ENCODE measurements around the gene CCDC3. TPM values are rescaled to one million over a fixed set of nuclear protein-coding genes. Genes with fewer than 3 reads are reported as not detected.

CCDC3 gene
- total RNA-seq, 6 experiments from 2014 or later, result 3.6 to 10.2 (median 5.8) TPM

DNA sequence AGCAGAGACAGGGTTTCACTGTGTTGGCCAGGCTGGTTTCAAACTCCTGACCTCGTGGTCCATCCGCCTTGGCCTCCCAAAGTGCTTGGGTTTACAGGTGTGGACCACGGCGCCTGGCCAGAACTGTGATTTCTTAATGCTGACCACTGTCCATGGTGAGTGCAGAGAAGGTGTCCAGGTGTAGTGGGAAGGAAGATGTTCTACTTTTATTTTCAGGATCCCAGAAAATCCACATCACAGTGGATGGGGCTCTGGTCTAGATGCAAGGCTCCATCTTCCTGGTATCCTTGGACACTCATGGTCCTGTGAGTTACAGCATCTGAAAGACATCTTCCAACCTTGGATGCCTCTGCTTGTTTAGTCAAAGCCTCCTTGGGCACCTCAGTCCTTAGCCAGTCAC, 92.7 kb downstream of the CCDC3 start:
- no peak for DNase-seq

DNA sequence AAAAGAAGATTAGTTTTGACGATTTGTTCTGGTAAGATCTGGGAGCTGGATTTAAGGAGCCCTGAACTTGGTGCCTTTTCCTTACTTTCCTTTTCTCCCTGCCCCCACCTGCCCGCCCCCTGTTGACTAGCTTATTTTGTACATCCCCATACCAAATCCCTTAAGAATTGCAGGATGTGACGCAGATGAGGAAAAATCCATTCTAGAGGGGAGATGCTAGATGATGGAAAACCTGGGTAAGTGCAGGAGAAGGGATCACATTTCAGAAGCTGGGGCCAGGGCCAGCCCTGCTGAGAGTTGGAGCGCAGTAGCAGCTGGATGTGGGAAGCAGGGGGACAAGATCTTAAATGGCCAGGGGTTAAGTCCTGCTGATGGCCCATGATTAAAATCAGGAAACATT, 93.9 kb downstream of the CCDC3 start:
- WGBS (ENCODE audit: insufficient coverage, low coverage, low lambda C conversion rate, missing lambda C conversion rate), result 57% methylated on average over 4 of the region's 4 CpGs
- intact Hi-C loops (cut with DNase I), result no loop called here
- TF ChIP-seq POLR2A (IDR thresholded peaks at IDR 0.05), result no peak
- TF ChIP-seq, protein P1, sequence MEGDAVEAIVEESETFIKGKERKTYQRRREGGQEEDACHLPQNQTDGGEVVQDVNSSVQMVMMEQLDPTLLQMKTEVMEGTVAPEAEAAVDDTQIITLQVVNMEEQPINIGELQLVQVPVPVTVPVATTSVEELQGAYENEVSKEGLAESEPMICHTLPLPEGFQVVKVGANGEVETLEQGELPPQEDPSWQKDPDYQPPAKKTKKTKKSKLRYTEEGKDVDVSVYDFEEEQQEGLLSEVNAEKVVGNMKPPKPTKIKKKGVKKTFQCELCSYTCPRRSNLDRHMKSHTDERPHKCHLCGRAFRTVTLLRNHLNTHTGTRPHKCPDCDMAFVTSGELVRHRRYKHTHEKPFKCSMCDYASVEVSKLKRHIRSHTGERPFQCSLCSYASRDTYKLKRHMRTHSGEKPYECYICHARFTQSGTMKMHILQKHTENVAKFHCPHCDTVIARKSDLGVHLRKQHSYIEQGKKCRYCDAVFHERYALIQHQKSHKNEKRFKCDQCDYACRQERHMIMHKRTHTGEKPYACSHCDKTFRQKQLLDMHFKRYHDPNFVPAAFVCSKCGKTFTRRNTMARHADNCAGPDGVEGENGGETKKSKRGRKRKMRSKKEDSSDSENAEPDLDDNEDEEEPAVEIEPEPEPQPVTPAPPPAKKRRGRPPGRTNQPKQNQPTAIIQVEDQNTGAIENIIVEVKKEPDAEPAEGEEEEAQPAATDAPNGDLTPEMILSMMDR (IDR thresholded peaks at IDR 0.05), result no peak

More for the DNA sequence above, 92.7 kb downstream of the CCDC3 start:
- WGBS (ENCODE audit: insufficient coverage, low coverage, low lambda C conversion rate, missing lambda C conversion rate), result no CpG with 5 or more reads among the region's 4 CpGs
- intact Hi-C loops (cut with DNase I), result no loop called here
- no peak for TF ChIP-seq POLR2A (IDR thresholded peaks at IDR 0.05)
- TF ChIP-seq, protein P1 (IDR thresholded peaks at IDR 0.05), result no peak
- Histone ChIP-seq H3K27ac (no peak overlapping the region), H3K9me3 (no peaks in the 10 kb centered on the region), H3K4me3 (no peak overlapping the region), H3K4me1 (no peaks in the 10 kb centered on the region), H3K36me3 (no peaks in the 10 kb centered on the region), H3K27me3 (no peaks in the 10 kb centered on the region)
- no peak for ATAC-seq

DNA sequence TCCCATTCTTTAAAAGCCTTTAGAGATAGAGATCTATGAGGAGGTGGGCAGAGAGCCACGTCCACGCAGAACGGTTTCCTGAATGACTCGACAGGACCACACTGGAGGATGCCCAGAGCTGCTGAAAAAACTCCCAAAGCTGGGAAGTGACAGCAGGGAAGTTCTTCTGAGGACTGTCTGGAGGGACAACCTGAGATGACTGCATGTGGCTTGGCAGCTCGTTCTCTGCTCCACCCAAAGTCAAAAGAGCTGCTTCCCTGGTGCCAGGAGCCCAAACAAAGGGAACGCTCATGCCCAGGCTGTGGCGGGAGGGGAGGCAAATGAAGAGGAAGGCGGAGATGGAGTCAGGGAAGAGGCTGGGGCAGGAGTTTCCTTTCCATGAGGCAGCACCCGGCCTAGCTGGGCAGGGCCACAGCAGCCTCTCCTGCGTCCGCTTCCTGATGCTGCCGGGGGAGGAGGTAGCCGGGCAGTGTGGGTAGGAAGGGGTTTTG, 95.4 kb downstream of the CCDC3 start:
- Histone ChIP-seq H3K4me1 (no peaks in the 10 kb centered on the region), H3K27me3 (no peaks in the 10 kb centered on the region), H3K36me3 (no peaks in the 10 kb centered on the region), H3K9me3 (no peaks in the 10 kb centered on the region), H3K27ac (no peak overlapping the region), H3K4me3 (no peak overlapping the region)
- WGBS (ENCODE audit: insufficient coverage, low coverage, low lambda C conversion rate, missing lambda C conversion rate), result 78% methylated on average over 6 of the region's 13 CpGs
- TF ChIP-seq POLR2A (IDR thresholded peaks at IDR 0.05), result no peak
- TF ChIP-seq, protein P1 (IDR thresholded peaks at IDR 0.05), result no peak
- no peak for DNase-seq
- no peak for ATAC-seq
- intact Hi-C loops (cut with DNase I), result no loop called here

More for the DNA sequence above, 93.9 kb downstream of the CCDC3 start:
- Histone ChIP-seq H3K9me3 (no peaks in the 10 kb centered on the region), H3K36me3 (no peaks in the 10 kb centered on the region), H3K4me1 (no peaks in the 10 kb centered on the region), H3K4me3 (no peak overlapping the region), H3K27ac (no peak overlapping the region), H3K27me3 (no peaks in the 10 kb centered on the region)
- DNase-seq, result no peak
- ATAC-seq, result no peak

GRCh38 chr10:12905067-12905466, 96.4 kb downstream of the CCDC3 start:
- H3K9me3 ChIP-seq, result no peaks in the 10 kb centered on the region
- DNase-seq (no peak), ATAC-seq (no peak)
- no peaks in the 10 kb centered on the region for H3K36me3 ChIP-seq
- no peaks in the 10 kb centered on the region for H3K4me1 ChIP-seq
- 64% methylated on average over 4 of the region's 5 CpGs for WGBS (ENCODE audit: insufficient coverage, low coverage, low lambda C conversion rate, missing lambda C conversion rate)
- TF ChIP-seq POLR2A (IDR thresholded peaks at IDR 0.05), result no peak
- TF ChIP-seq, protein P1 (IDR thresholded peaks at IDR 0.05), result no peak
- H3K4me3 ChIP-seq, result no peak overlapping the region
- no peak overlapping the region for H3K27ac ChIP-seq
- intact Hi-C loops (cut with DNase I), result no loop called here
- no peaks in the 10 kb centered on the region for H3K27me3 ChIP-seq

Measured in right lobe of liver (tissue), 6 donors.